GM21447 (cell line): Measurements from ENCODE around the gene CD2AP.
"Not testable (repeated sequence)": the region's sequence is repeated elsewhere in the genome, so short reads cannot be mapped to it uniquely, and the experiment has no call there.

Experiments
- ATAC-seq: cut with Tn5 transposase; IDR thresholded peaks from one replicate; pipeline ENCODE4 v1.9.1; 2021; ENCODE audit not compliant: unreplicated experiment

CD2AP gene

GRCh38 chr6:47631269-47631772 lies 153.7 kb downstream of the CD2AP start:
- no peak for ATAC-seq

- ATAC-seq: no peak
Measured at GRCh38 chr6:47631797-47632196, 154.2 kb downstream of the CD2AP start.

- ATAC-seq: no peak
Measured at GRCh38 chr6:47633141-47633540, 155.6 kb downstream of the CD2AP start.

- no peak for ATAC-seq
Measured at GRCh38 chr6:47634210-47635047, 156.8 kb downstream of the CD2AP start.

GRCh38 chr6:47646689-47647088 lies 169.1 kb downstream of the CD2AP start:
- no peak for ATAC-seq

- ATAC-seq: no peak
Measured at GRCh38 chr6:47647188-47647587, 169.6 kb downstream of the CD2AP start.

GRCh38 chr6:47647626-47648025 lies 170.0 kb downstream of the CD2AP start:
- not testable (repeated sequence) for ATAC-seq

GRCh38 chr6:47648031-47648430 lies 170.4 kb downstream of the CD2AP start:
- ATAC-seq: no peak

GRCh38 chr6:47650553-47651432 lies 173.2 kb downstream of the CD2AP start:
- peak; percentile 55 for ATAC-seq

- ATAC-seq: no peak
Measured at GRCh38 chr6:47651505-47651944, 173.9 kb downstream of the CD2AP start.

GRCh38 chr6:47653706-47654105 lies 176.1 kb downstream of the CD2AP start:
- ATAC-seq: no peak

- no peak for ATAC-seq
Measured at GRCh38 chr6:47654255-47654654, 176.7 kb downstream of the CD2AP start.

- no peak for ATAC-seq
Measured at GRCh38 chr6:47655719-47656595, 178.4 kb downstream of the CD2AP start.

GRCh38 chr6:47661960-47662359 lies 184.4 kb downstream of the CD2AP start:
- ATAC-seq: no peak

- ATAC-seq: no peak
Measured at GRCh38 chr6:47663462-47664216, 186.1 kb downstream of the CD2AP start.

- no peak for ATAC-seq
Measured at GRCh38 chr6:47665112-47665511, 187.5 kb downstream of the CD2AP start.

GRCh38 chr6:47669684-47670513 lies 192.3 kb downstream of the CD2AP start:
- ATAC-seq: no peak

GRCh38 chr6:47670851-47671250 lies 193.3 kb downstream of the CD2AP start:
- ATAC-seq: no peak

- ATAC-seq: no peak
Measured at GRCh38 chr6:47671777-47672176, 194.2 kb downstream of the CD2AP start.
